Esophagus squamous epithelium (tissue), 4 donors: ENCODE results near the gene NHLH1.

ENCODE experiments used
- CTCF ChIP-seq, 6 experiments: fragments of 450-650 bp in 4 of 6; fragments of 200-600 bp in 2 of 6; sonication (generic) in 2 of 6; IDR thresholded peaks; one replicate each; pipeline ENCODE4 v1.5.1; 2016 to 2019; ENCODE audit warnings: antibody characterized with exemption in 6 of 6, mild to moderate bottlenecking in 4 of 6, moderate library complexity in 4 of 6
- POLR2A ChIP-seq, 4 donors: fragments of 450-650 bp; IDR thresholded peaks; one replicate each; pipeline ENCODE4 v1.6.1; 2017; ENCODE audit warnings: antibody characterized with exemption in 4 of 4, mild to moderate bottlenecking in 4 of 4, moderate library complexity in 3 of 4

- TF ChIP-seq CTCF (IDR thresholded peaks at IDR 0.05) (no peak), POLR2A (IDR thresholded peaks at IDR 0.05) (no peak)
Measured at GRCh38 chr1:160330119-160330518, 36.8 kb upstream of the NHLH1 start.
